NCI-H69 (cell line): ENCODE data around the gene TPRN.
A peak's percentile ranks its signal among the peaks of the same experiment; 100 is the strongest.

Source experiments
- DNase-seq: peaks from one replicate; lab custom pipeline; 2025; lab: John Stamatoyannopoulos, UW

Gene TPRN

DNA sequence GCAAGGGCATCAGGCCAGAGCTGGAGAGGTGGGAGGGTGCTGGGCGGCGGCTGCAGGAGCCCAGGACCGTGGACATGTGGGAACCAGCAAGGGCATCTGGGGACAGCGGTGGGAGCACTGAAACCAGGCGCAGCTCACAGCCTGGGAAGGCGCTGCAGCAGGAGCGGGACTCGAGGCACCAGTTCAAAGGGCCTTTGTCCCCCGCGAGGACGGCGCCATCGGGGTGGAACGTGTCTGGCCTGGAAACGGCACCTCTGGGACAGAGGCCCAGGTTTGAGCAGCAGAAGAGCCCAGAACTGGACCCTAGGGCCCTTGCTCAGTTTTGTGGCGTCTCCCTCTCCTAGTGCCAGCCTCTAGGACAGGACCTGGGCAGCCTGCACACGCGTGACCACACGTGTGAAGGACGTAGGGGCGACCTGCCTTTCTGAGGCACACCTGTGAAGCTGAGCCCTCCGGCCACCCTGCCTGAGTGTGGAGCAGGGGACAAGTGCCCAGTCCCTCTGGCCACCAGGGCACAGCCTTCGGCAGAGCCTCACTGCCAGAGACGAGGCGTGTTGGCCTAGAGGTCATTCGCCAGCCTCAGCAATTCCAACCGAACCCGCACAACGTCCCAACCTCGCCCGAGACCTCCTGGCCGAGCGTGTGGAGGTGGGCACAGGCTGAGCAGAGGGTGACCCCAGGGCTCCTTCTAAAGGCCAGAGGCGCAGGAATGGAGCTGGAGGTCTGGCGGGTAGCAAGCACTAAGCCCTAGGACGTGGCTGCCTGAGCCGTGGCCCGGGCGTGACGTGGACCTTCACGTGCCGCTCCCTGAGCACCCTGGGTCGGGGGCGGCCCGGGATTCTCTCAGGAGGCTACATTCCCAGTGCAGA is 26.5 kb downstream of the TPRN start:
- DNase-seq, result no peak

DNA sequence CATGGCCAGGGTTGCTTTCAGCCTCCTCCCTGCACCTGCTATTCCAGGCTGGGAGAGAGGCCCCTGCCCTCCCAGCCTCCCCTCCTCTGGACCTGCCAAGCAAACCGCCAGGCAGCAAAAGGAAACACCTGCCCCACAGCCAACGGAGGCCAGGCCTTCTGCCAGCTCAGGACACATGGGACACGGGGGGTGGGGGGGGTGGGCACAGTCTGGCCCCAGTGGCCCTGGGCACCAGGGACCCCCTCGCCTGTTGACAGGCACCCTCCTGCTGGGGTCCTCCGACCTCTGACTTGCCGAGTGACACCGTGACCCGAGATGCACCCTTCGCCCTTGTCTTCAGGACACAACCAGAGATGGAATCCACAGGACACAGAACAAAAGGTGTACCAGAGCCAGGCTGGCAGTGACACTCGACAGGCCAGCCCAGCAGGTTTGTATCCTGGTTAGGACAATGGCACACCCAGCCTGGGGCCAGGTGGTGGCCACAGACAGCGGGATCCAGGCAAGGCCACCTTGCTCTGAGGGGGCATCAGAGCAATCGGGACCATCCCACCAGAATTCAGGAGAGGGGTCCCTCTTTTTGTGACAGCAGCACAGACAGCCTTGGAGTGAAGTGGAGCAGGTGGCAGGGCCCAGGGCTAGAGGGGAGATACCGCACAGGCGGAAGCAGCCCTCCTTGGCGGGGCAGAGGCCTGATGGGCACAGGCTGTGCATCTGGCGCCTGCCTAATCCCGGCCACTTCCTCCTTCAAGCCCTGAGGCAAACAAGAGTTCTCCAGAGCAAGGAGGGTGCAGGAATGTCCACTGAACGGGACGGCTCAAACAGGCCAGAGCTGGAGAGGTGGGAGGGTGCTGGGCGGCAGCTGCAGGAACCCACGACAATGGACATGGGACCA is 27.4 kb downstream of the TPRN start:
- DNase-seq, result no peak

DNA sequence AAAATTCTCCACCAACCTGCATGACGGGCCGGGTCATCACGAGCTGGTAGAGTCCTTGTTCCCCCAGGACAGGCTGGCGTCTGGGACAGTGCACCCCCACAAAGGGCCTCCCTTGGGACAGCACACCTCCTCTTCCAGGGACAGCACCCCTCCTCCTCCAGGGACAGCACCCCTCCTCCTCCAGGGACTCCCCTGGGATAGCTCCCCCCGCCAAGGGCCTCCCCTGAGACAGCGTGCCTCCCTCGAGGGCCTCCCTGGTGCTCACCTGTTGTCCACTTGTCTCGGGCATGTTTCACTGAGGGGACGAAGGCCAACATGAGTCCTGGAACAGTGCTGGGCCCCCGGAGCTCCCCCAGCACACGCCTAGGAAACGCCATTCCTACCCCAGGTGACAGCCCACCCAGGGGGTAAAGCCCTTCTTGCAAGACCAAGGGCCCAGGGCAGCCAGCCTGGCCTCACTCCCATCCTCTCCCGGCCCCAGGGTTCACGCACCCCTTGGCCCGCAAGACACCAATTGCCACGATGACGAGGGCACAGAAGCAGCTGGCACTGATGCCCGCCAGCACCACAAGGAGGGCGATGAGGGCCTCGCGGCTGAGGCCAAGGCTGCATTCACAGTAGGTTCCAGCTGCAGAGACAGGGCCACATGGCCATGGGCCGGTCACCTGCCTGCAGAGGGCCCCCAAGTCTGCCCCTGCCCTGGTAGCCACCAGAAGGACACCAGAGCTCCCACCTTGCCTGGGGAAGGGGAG is 29.2 kb downstream of the TPRN start:
- no peak for DNase-seq

DNA sequence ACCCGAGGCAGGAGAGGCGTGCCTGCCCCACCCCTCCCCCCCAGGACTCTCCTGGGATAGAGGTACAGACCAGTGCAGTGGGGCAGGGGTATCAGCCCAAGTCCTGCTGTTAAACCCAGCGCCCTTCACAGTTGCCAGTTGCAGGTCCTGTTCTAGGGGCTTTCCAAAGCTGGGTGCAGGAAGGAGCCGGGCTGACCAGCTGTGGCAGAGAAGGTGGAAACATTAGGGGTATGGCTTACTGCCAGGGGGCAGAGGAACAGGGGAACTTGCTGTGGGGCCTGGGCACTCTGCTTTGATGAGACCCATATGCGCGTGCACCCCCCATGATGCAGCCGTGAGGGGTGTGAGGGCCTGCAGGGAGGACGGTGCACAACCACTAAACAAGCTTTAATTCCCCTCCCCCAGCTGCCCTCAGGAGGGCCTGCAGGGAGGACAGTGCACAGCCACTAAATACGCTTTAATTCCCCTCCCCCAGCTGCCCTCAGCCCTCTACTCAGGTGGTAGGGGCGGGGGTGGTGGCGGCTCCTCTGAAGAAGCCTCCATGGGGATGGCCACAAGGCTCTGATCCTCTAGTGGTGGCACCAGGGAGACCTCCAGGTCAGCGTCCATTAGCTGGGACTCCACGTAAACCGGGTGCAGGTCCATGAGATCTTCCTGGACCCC is 29.9 kb downstream of the TPRN start:
- no peak for DNase-seq

GRCh38 chr9:137169896-137170358 is 30.6 kb downstream of the TPRN start, which contains the start of gene LRRC26:
LRRC26 (minus strand) TSS chr9:137170051; CDS start chr9:137169943, 108 bp downstream.
- no peak for DNase-seq

GRCh38 chr9:137168904-137169856 is 31.4 kb downstream of the TPRN start:
- peak; percentile 96 for DNase-seq

DNA sequence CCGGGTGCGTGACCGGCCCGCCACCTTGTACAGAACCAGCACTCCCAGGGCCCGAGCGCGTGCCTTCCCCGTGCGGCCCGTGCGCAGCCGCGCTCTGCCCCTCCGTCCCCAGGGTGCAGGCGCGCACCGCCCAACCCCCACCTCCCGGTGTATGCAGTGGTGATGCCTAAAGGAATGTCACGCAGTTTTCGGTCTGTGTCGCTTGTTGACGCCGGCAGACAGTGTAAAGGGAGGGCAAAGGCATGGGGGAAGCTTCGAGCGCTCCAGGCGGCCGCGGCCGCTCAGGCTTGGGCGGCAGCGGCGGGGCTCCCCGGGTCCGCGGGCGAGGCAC is 32.0 kb downstream of the TPRN start:
- peak; percentile 74 for DNase-seq

DNA sequence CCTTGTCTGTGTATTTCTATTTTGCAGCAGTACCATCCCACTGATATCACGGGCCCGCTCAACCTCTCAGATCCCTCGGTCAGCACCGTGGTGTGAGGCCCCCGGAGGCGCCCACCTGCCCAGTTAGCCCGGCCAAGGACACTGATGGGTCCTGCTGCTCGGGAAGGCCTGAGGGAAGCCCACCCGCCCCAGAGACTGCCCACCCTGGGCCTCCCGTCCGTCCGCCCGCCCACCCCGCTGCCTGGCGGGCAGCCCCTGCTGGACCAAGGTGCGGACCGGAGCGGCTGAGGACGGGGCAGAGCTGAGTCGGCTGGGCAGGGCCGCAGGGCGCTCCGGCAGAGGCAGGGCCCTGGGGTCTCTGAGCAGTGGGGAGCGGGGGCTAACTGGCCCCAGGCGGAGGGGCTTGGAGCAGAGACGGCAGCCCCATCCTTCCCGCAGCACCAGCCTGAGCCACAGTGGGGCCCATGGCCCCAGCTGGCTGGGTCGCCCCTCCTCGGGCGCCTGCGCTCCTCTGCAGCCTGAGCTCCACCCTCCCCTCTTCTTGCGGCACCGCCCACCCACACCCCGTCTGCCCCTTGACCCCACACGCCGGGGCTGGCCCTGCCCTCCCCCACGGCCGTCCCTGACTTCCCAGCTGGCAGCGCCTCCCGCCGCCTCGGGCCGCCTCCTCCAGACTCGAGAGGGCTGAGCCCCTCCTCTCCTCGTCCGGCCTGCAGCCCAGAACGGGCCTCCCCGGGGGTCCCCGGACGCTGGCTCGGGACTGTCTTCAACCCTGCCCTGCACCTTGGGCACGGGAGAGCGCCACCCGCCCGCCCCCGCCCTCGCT is 32.6 kb downstream of the TPRN start:
- peak; percentile 74 for DNase-seq

DNA sequence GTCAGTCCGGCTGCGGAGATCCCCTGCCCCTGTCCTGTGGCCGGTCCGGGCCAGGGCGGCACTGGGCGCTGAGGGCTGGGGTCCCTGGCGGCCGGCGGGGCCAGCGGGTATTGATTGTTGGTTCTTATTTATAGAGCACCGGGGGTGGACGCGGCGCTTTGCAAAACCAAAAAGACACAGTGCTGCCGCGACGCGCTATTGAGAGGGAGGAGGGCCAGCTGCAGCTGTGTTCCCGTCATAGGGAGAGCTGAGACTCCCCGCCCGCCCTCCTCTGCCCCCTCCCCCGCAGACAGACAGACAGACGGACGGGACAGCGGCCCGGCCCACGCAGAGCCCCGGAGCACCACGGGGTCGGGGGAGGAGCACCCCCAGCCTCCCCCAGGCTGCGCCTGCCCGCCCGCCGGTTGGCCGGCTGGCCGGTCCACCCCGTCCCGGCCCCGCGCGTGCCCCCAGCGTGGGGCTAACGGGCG is 33.2 kb downstream of the TPRN start:
- DNase-seq, result peak; percentile 56

DNA sequence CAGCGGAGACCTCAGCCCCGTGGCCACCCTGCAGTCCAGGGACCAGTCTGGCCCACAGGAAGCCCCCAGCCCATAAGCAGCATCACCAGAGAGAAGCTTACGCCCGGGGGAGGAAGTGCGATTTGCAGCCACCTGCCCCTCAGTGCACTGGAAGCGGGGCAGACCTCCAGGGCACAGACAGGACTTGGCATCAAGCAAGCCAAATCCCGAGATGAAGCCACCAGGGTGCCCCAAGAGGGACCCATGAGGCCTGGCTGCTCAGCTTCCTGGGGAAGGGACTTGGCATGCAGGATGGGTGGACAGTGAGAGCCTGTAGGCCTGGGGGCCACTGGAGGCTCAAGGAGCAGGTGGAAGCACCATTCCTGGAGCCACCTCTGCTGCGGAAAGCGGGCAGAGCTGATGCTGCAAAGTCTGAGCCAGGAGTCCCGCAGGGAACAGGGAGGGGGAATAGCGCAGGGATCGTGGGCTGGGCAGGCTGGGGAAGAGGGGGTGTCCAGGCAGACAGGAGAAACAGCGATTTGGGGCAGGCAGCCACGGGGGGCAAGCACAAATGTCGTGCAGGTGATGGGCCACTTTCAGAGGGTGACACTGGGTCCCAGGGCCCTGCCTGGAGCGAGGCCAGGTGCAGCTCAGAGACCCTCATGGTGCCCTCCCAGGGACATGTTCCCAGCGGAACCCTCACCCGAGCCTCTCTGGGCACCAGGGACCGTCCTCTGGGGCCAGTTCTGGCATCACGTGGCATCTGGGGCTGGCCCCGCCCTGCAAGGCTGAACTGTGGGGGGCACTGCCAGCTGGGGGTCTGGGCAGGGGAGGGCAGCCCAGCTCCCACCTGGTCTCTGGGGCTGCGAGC is 33.9 kb downstream of the TPRN start:
- DNase-seq, result no peak

DNA sequence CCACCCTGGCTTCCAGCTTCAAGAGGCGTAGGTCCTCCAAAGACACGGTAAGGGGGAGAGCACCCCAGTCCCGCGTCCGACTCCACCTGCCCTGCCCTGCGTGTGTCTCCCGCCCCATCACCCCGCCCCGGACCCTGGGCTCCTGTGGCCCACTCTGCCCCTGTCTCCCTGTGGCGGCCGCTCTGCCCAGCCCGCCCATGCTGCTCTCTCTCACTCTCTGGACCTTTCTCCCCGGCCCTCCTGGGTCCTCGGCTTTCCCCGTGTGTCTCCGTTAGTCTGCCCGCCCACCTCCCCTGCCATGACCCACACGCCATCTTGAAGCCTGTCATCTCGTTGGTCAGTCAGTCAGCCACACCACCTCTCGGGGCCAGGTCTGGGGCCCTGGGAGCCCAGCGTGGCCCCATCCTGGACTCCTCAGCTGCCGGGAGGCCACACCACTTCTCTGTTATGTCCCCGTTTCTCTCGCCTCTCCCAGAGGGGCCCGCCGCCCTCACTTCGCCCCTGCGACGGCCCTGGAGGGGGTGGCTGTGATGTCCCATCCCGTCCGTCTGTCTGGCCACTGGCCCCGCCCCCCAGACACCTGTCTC is 35.2 kb downstream of the TPRN start:
- no peak for DNase-seq

GRCh38 chr9:137164370-137165249 is 35.9 kb downstream of the TPRN start:
- no peak for DNase-seq

GRCh38 chr9:137163805-137164204 is 36.7 kb downstream of the TPRN start:
- DNase-seq, result no peak

- DNase-seq, result no peak
These were observed 37.2 kb downstream of the TPRN start for GRCh38 chr9:137163365-137163715.

DNA sequence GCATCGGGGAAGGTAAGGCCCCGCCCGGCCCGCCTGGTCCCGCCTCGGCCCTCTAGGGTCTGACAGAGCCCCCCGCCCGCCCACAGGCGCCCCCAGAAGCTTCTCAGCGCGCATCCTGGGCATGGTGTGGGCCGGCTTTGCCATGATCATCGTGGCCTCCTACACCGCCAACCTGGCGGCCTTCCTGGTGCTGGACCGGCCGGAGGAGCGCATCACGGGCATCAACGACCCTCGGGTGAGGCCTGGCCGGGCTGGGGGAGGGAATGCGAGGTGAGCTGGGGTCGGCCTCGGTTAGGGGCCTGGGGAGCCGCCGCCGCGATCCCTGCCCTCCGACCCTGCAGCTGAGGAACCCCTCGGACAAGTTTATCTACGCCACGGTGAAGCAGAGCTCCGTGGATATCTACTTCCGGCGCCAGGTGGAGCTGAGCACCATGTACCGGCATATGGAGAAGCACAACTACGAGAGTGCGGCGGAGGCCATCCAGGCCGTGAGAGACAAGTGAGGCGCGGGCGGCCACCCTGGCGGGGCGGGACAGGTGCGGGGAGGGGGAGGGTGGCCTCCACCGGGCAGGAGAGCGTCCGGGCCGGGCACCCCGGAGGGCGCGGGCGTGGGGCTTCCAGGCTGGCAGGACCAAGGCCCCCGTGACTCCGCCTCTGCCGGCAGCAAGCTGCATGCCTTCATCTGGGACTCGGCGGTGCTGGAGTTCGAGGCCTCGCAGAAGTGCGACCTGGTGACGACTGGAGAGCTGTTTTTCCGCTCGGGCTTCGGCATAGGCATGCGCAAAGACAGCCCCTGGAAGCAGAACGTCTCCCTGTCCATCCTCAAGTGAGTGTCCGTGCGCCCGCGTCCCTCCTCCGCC is 37.8 kb downstream of the TPRN start:
- DNase-seq, result peak; percentile 74
